Fibroblast of lung (primary cell): ENCODE measurements around the gene COX18.

Experiments used
- EZH2 ChIP-seq: IDR thresholded peaks from 2 replicates; pipeline ENCODE4 v1.5.1; 2012; ENCODE audit warnings: low read length, control low read depth, mild to moderate bottlenecking; ENCODE audit errors: missing control alignments
- TF ChIP-seq, protein P1 (sequence below), 2 donors: IDR thresholded peaks in 1 of 2; conservative IDR thresholded peaks in 1 of 2; 1 replicate in 1 of 2; 2 replicates in 1 of 2; pipeline ENCODE4 v1.5.1; 2011 to 2012; ENCODE audit warnings: low read length in 2 of 2, control low read depth in 1 of 2, inconsistent platforms in 1 of 2, low read depth in 1 of 2, mild to moderate bottlenecking in 1 of 2

DNA sequence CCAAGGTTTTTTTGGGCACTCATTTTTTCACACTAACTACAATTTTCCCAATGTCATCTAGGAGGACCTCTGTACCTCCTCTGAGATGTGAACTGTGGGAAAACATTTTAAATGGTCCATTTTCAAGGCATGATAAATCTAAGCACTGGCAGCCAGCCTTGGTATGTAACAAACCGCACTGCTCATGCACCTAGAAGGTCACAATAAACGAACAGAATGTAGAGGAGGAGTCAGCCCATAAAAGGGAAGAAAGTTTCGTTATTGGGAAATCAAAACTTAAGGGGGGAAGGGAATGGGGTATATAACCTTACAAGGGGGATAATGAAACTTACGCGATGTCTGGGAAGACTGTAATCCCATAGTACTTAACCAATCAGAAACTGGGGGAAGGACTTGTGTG lies 16.4 kb downstream of the COX18 start:
- TF ChIP-seq, protein P1, sequence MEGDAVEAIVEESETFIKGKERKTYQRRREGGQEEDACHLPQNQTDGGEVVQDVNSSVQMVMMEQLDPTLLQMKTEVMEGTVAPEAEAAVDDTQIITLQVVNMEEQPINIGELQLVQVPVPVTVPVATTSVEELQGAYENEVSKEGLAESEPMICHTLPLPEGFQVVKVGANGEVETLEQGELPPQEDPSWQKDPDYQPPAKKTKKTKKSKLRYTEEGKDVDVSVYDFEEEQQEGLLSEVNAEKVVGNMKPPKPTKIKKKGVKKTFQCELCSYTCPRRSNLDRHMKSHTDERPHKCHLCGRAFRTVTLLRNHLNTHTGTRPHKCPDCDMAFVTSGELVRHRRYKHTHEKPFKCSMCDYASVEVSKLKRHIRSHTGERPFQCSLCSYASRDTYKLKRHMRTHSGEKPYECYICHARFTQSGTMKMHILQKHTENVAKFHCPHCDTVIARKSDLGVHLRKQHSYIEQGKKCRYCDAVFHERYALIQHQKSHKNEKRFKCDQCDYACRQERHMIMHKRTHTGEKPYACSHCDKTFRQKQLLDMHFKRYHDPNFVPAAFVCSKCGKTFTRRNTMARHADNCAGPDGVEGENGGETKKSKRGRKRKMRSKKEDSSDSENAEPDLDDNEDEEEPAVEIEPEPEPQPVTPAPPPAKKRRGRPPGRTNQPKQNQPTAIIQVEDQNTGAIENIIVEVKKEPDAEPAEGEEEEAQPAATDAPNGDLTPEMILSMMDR (conservative IDR thresholded peaks at IDR 0.05 in 1 of 2, IDR thresholded peaks at IDR 0.05 in 1 of 2; ENCODE audit: low read depth in 1 of 2, low read length in 2 of 2), result no peak
- TF ChIP-seq EZH2, result no peak
